Liver (tissue), 9 donors: ENCODE data around the gene MYO18B. TPM values are rescaled to one million over a fixed set of nuclear protein-coding genes. Genes with fewer than 3 reads are reported as not detected.

Experiments used
- DNase-seq: peaks from one replicate; pipeline ENCODE4 v3.0.0-alpha.2; 2017; ENCODE audit warnings: low spot score
- H3K27ac ChIP-seq, 2 donors: one replicate each; pipeline ENCODE4 v1.7.0; 2013; ENCODE audit warnings: inconsistent platforms in 2 of 2, low read length in 2 of 2, control low read depth in 1 of 2, low read depth in 1 of 2, mild to moderate bottlenecking in 1 of 2
- H3K27me3 ChIP-seq, 4 donors: one replicate each; pipeline versions ENCODE4 v1.6.1 to v1.7.0; 2013; ENCODE audit warnings: low read length in 3 of 4, inconsistent platforms in 1 of 4, mild to moderate bottlenecking in 1 of 4, moderate library complexity in 1 of 4; ENCODE audit not compliant: control insufficient read depth in 4 of 4, insufficient read depth in 4 of 4
- H3K36me3 ChIP-seq, 4 donors: one replicate each; pipeline versions ENCODE4 v1.6.1 to v1.7.0; 2013; ENCODE audit warnings: low read length in 3 of 4, mild to moderate bottlenecking in 3 of 4, low read depth in 1 of 4, moderate library complexity in 1 of 4; ENCODE audit not compliant: control insufficient read depth in 4 of 4, insufficient read depth in 3 of 4
- H3K4me1 ChIP-seq, 4 donors: one replicate each; pipeline versions ENCODE4 v1.6.1 to v1.7.0; 2013; ENCODE audit warnings: low read length in 3 of 4, mild to moderate bottlenecking in 3 of 4, moderate library complexity in 1 of 4; ENCODE audit not compliant: control insufficient read depth in 4 of 4, insufficient read depth in 4 of 4
- H3K4me3 ChIP-seq, 3 donors: one replicate each; pipeline versions ENCODE4 v1.6.1 to v1.7.0; 2013; ENCODE audit warnings: low read length in 3 of 3, control low read depth in 1 of 3, low read depth in 1 of 3, mild to moderate bottlenecking in 1 of 3
- H3K9ac ChIP-seq, 2 donors: one replicate each; pipeline ENCODE4 v1.7.0; 2013; ENCODE audit warnings: low read length in 2 of 2, mild to moderate bottlenecking in 2 of 2, moderate library complexity in 2 of 2, control low read depth in 1 of 2, low read depth in 1 of 2
- H3K9me3 ChIP-seq, 4 donors: one replicate each; pipeline versions ENCODE4 v1.6.1 to v1.7.0; 2013; ENCODE audit warnings: low read length in 3 of 4; ENCODE audit not compliant: control insufficient read depth in 4 of 4
- ATF3 ChIP-seq: IDR thresholded peaks from 2 replicates; pipeline ENCODE4 v1.6.1; 2016; ENCODE audit warnings: antibody characterized with exemption
- CTCF ChIP-seq: fragments of 150-350 bp; IDR thresholded peaks from 2 replicates; pipeline ENCODE4 v1.5.1; 2017; ENCODE audit warnings: improper control_type of control experiment, low read depth, low read length; ENCODE audit not compliant: missing input control
- EGR1 ChIP-seq, 2 donors: IDR thresholded peaks; 2 replicates each; pipeline ENCODE4 v1.6.1; 2016 to 2018; ENCODE audit warnings: antibody characterized with exemption in 2 of 2, low read depth in 2 of 2
- FOXA1 ChIP-seq: IDR thresholded peaks from 2 replicates; pipeline ENCODE4 v1.6.1; 2016; ENCODE audit warnings: antibody characterized with exemption
- FOXA2 ChIP-seq: IDR thresholded peaks from 2 replicates; pipeline ENCODE4 v1.6.1; 2016; ENCODE audit warnings: antibody characterized with exemption
- GABPA ChIP-seq, 2 donors: IDR thresholded peaks in 1 of 2; conservative IDR thresholded peaks in 1 of 2; 2 replicates each; pipeline ENCODE4 v1.6.1; 2016; ENCODE audit warnings: antibody characterized with exemption in 2 of 2, mild to moderate bottlenecking in 1 of 2, moderate library complexity in 1 of 2
- HNF4A ChIP-seq, 2 donors: conservative IDR thresholded peaks; 2 replicates each; pipeline ENCODE4 v1.6.1; 2016; ENCODE audit warnings: antibody characterized with exemption in 2 of 2, mild to moderate bottlenecking in 2 of 2
- HNF4G ChIP-seq: IDR thresholded peaks from 2 replicates; pipeline ENCODE4 v1.6.1; 2016; ENCODE audit warnings: antibody characterized with exemption
- JUND ChIP-seq, 2 donors: IDR thresholded peaks; 2 replicates each; pipeline ENCODE4 v1.6.1; 2016; ENCODE audit warnings: antibody characterized with exemption in 2 of 2
- MAX ChIP-seq: IDR thresholded peaks from 2 replicates; pipeline ENCODE4 v1.6.1; 2016; ENCODE audit warnings: antibody characterized with exemption
- RAD21 ChIP-seq, 2 donors: IDR thresholded peaks; 2 replicates each; pipeline ENCODE4 v1.6.1; 2016; ENCODE audit warnings: antibody characterized with exemption in 2 of 2, mild to moderate bottlenecking in 2 of 2
- REST ChIP-seq: IDR thresholded peaks from 2 replicates; pipeline ENCODE4 v1.6.1; 2016; ENCODE audit warnings: antibody characterized with exemption, mild to moderate bottlenecking
- RXRA ChIP-seq, 2 donors: IDR thresholded peaks; 2 replicates each; pipeline ENCODE4 v1.6.1; 2017 to 2018; ENCODE audit warnings: antibody characterized with exemption in 2 of 2, mild to moderate bottlenecking in 1 of 2
- SP1 ChIP-seq: IDR thresholded peaks from 2 replicates; pipeline ENCODE4 v1.6.1; 2018; ENCODE audit warnings: antibody characterized with exemption, mild to moderate bottlenecking
- TAF1 ChIP-seq: conservative IDR thresholded peaks from 2 replicates; pipeline ENCODE4 v1.6.1; 2016; ENCODE audit warnings: antibody characterized with exemption, mild to moderate bottlenecking
- YY1 ChIP-seq: IDR thresholded peaks from 2 replicates; pipeline ENCODE4 v1.6.1; 2016; ENCODE audit warnings: antibody characterized with exemption, mild to moderate bottlenecking
- WGBS: extraction: QIAGEN DNeasy Blood & Tissue Kit; methylation state at CpG from one replicate; pipeline ENCODE4 v1.1.7; 2013; 5-methylcytosine and 5-hydroxymethylcytosine counted together
- polyA plus RNA-seq, 2 donors: library from polyadenylated mRNA; stranded (reverse) in 1 of 2; unstranded in 1 of 2; fragments of 200-250 nt in 1 of 2; fragments of >200 nt in 1 of 2; fragmentation: Nextera tagmentation in 1 of 2; extraction: Ambion mirVana in 1 of 2; gene quantifications; one replicate each; pipeline versions ENCODE4 v1.2.1 to v1.2.3, GENCODE V29; 2013 to 2015
- total RNA-seq, 2 donors: library from RNA; depleted of rRNA; stranded (reverse); fragments of >200 nt; gene quantifications; one replicate each; pipeline ENCODE4 v1.2.3, GENCODE V29; 2014
- donor health status: healthy.
- donor health status: healthy.
- donor health status: healthy.
- donor health status: healthy.
- donor health status: healthy.

MYO18B gene
- total and polyA plus RNA-seq, 4 donors, result under 0.01 to 4.2 (median 0.02) TPM; not detected in 1

GRCh38 chr22:25781801-25782200 lies 39.8 kb downstream of the MYO18B start:
- H3K4me1 ChIP-seq, result no peaks in the 10 kb centered on the region
- peaks cover 0 to 2% (median 0%) of the 10 kb centered on the region in 4 donors for H3K27me3 ChIP-seq
- TF ChIP-seq CTCF (no peak), SP1 (no peak), REST (no peak), JUND (IDR thresholded peaks at IDR 0.05) (no peak), HNF4A (conservative IDR thresholded peaks at IDR 0.05) (no peak), EGR1 (IDR thresholded peaks at IDR 0.05; ENCODE audit: low read depth in 2 of 2) (no peak), FOXA1 (no peak), YY1 (no peak), MAX (no peak), HNF4G (no peak)
- H3K9ac ChIP-seq, result no peak overlapping the region
- DNase-seq, result no peak
- 86% methylated on average over 8 of the region's 8 CpGs for WGBS
- H3K36me3 ChIP-seq, result no peaks in the 10 kb centered on the region
- H3K9me3 ChIP-seq, result no peaks in the 10 kb centered on the region
- no peak overlapping the region for H3K4me3 ChIP-seq
- H3K27ac ChIP-seq, result no peak overlapping the region

- no peak overlapping the region for H3K4me3 ChIP-seq
- no peak overlapping the region for H3K9ac ChIP-seq
- no peaks in the 10 kb centered on the region for H3K9me3 ChIP-seq
- H3K27ac ChIP-seq, result no peak overlapping the region
- peaks cover 0 to 2% (median 0%) of the 10 kb centered on the region in 4 donors for H3K27me3 ChIP-seq
- no peaks in the 10 kb centered on the region for H3K36me3 ChIP-seq
- no peak for DNase-seq
- 76% methylated on average over 2 of the region's 2 CpGs for WGBS
- no peaks in the 10 kb centered on the region for H3K4me1 ChIP-seq
- no peak for TF ChIP-seq GABPA (IDR thresholded peaks at IDR 0.05 in 1 of 2, conservative IDR thresholded peaks at IDR 0.05 in 1 of 2)
- TF ChIP-seq RAD21 (IDR thresholded peaks at IDR 0.05), result no peak
- TF ChIP-seq CTCF, result no peak
- TF ChIP-seq HNF4G, result no peak
- no peak for TF ChIP-seq FOXA2
- no peak for TF ChIP-seq REST
- TF ChIP-seq FOXA1, result no peak
- TF ChIP-seq YY1, result no peak
- TF ChIP-seq ATF3, result no peak
- TF ChIP-seq MAX, result no peak
- TF ChIP-seq TAF1, result no peak
- no peak for TF ChIP-seq HNF4A (conservative IDR thresholded peaks at IDR 0.05)
- no peak for TF ChIP-seq RXRA (IDR thresholded peaks at IDR 0.05)
These were observed 40.8 kb downstream of the MYO18B start for GRCh38 chr22:25782831-25783230.
